Tibial artery (tissue), 4 donors: ENCODE results near the gene CKAP2L.
"Not testable (repeated sequence)": the region's sequence is repeated elsewhere in the genome, so short reads cannot be mapped to it uniquely, and the experiment has no call there.

Experiments used
- DNase-seq, 2 donors: peaks; one replicate each; pipeline ENCODE4 v3.0.0-alpha.2; 2019
- H3K27ac ChIP-seq, 2 donors: fragments of 200-600 bp; sonication (generic) in 1 of 2; 1 replicate in 1 of 2; 2 replicates in 1 of 2; pipeline ENCODE4 v1.5.1; 2018 to 2019; ENCODE audit warnings: mild to moderate bottlenecking in 1 of 2
- H3K27me3 ChIP-seq, 2 donors: fragments of 200-600 bp; sonication (generic) in 1 of 2; one replicate each; pipeline versions ENCODE4 v1.5.1 to v1.6.0; 2016 to 2019
- H3K36me3 ChIP-seq, 3 donors: fragments of 200-600 bp; sonication (generic) in 2 of 3; one replicate each; pipeline ENCODE4 v1.5.1; 2016 to 2019; ENCODE audit warnings: mild to moderate bottlenecking in 2 of 3
- H3K4me1 ChIP-seq, 4 donors: fragments of 200-600 bp; sonication (generic) in 2 of 4; 1 replicate in 3 of 4; 2 replicates in 1 of 4; pipeline ENCODE4 v1.5.1; 2016 to 2019
- H3K4me3 ChIP-seq, 2 donors: fragments of 200-600 bp; sonication (generic) in 1 of 2; 1 replicate in 1 of 2; 2 replicates in 1 of 2; pipeline ENCODE4 v1.5.1; 2018 to 2019; ENCODE audit warnings: mild to moderate bottlenecking in 2 of 2
- H3K9me3 ChIP-seq, 3 donors: fragments of 200-600 bp; sonication (generic) in 1 of 3; one replicate each; pipeline ENCODE4 v1.5.1; 2016 to 2019
- CTCF ChIP-seq, 2 experiments: fragments of 200-600 bp in 1 of 2; fragments of 450-650 bp in 1 of 2; IDR thresholded peaks; one replicate each; pipeline ENCODE4 v1.5.1; 2017 to 2019; ENCODE audit warnings: antibody characterized with exemption in 2 of 2, mild to moderate bottlenecking in 1 of 2, moderate library complexity in 1 of 2
- intact Hi-C: fragments of 100-400 bp; cut with DNase I; formaldehyde crosslinking; loops from one replicate; pipeline ENCODE4 v1.15.0; 2023; ENCODE audit warnings: low total_unique reads

The CKAP2L gene

GRCh38 chr2:112710956-112711750, 53.3 kb downstream of the CKAP2L start:
- Histone ChIP-seq H3K4me1 (no peaks in the 10 kb centered on the region), H3K9me3 (no peaks in the 10 kb centered on the region), H3K27me3 (peaks cover 0 to 5% of the 10 kb centered on the region in 2 donors), H3K36me3 (no peaks in the 10 kb centered on the region), H3K27ac (no peak overlapping the region), H3K4me3 (no peak overlapping the region)
- no peak for TF ChIP-seq CTCF (IDR thresholded peaks at IDR 0.05)
- intact Hi-C loops, result no loop called here
- no peak for DNase-seq

- no peak for TF ChIP-seq CTCF (IDR thresholded peaks at IDR 0.05)
- H3K36me3 ChIP-seq, result no peaks in the 10 kb centered on the region
- peaks cover 0 to 5% of the 10 kb centered on the region in 2 donors for H3K27me3 ChIP-seq
- intact Hi-C loops, result no loop called here
- H3K27ac ChIP-seq, result no peak overlapping the region
- no peaks in the 10 kb centered on the region for H3K9me3 ChIP-seq
- no peak overlapping the region for H3K4me3 ChIP-seq
- no peak for DNase-seq
- no peaks in the 10 kb centered on the region for H3K4me1 ChIP-seq
Observed at GRCh38 chr2:112709703-112710102, 54.7 kb downstream of the CKAP2L start.

- DNase-seq, result no peak
- H3K36me3 ChIP-seq, result no peaks in the 10 kb centered on the region
- intact Hi-C loops, result no loop called here
- H3K4me3 ChIP-seq, result no peak overlapping the region
- H3K9me3 ChIP-seq, result no peaks in the 10 kb centered on the region
- TF ChIP-seq CTCF (IDR thresholded peaks at IDR 0.05), result no peak
- no peaks in the 10 kb centered on the region for H3K4me1 ChIP-seq
- H3K27ac ChIP-seq, result no peak overlapping the region
- peaks cover 0 to 5% of the 10 kb centered on the region in 2 donors for H3K27me3 ChIP-seq
Observed at GRCh38 chr2:112708968-112709367, 55.4 kb downstream of the CKAP2L start.

GRCh38 chr2:112706947-112707346, 57.5 kb downstream of the CKAP2L start:
- not testable (repeated sequence) for H3K9me3 ChIP-seq, H3K27me3 ChIP-seq, H3K4me1 ChIP-seq, H3K36me3 ChIP-seq, H3K27ac ChIP-seq, DNase-seq, H3K4me3 ChIP-seq
- intact Hi-C loops, result loop anchor here (1.0 kb wide), 1 partner anchor 48 kb away; no protein-coding TSS in a partner anchor

- TF ChIP-seq CTCF (IDR thresholded peaks at IDR 0.05), result no peak
- peaks cover 0 to 3% of the 10 kb centered on the region in 2 donors for H3K27me3 ChIP-seq
- intact Hi-C loops, result no loop called here
- H3K4me3 ChIP-seq, result no peak overlapping the region
- no peaks in the 10 kb centered on the region for H3K36me3 ChIP-seq
- no peak for DNase-seq
- no peaks in the 10 kb centered on the region for H3K9me3 ChIP-seq
- no peak overlapping the region for H3K27ac ChIP-seq
- no peaks in the 10 kb centered on the region for H3K4me1 ChIP-seq
Observed at GRCh38 chr2:112706170-112706664, 58.2 kb downstream of the CKAP2L start.

- no peak overlapping the region for H3K4me3 ChIP-seq
- H3K9me3 ChIP-seq, result no peaks in the 10 kb centered on the region
- H3K4me1 ChIP-seq, result no peaks in the 10 kb centered on the region
- H3K36me3 ChIP-seq, result no peaks in the 10 kb centered on the region
- no peak overlapping the region for H3K27ac ChIP-seq
- TF ChIP-seq CTCF (IDR thresholded peaks at IDR 0.05), result no peak
- DNase-seq, result no peak
- intact Hi-C loops, result no loop called here
- peaks cover 0 to 7% of the 10 kb centered on the region in 2 donors for H3K27me3 ChIP-seq
Observed at GRCh38 chr2:112705575-112705974, 58.8 kb downstream of the CKAP2L start.
